GM21367 (cell line): Measurements from ENCODE around the gene SRSF11.
A peak's percentile ranks its signal among the peaks of the same experiment; 100 is the strongest.

Experiments used
- ATAC-seq: cut with Tn5 transposase; IDR thresholded peaks from one replicate; pipeline ENCODE4 v1.9.1; 2021; ENCODE audit not compliant: unreplicated experiment

Gene SRSF11

GRCh38 chr1:70220517-70221237 is 503 bp upstream of the SRSF11 start:
- ATAC-seq = peak; percentile 6

- ATAC-seq = no peak
These were observed 1.6 kb downstream of the SRSF11 start for GRCh38 chr1:70222716-70223235.

- ATAC-seq = no peak
These were observed 3.8 kb downstream of the SRSF11 start for GRCh38 chr1:70224954-70225353.

- ATAC-seq = no peak
These were observed 6.3 kb downstream of the SRSF11 start for GRCh38 chr1:70227439-70227838.

- ATAC-seq = no peak
These were observed 7.5 kb downstream of the SRSF11 start for GRCh38 chr1:70228670-70229069.

- ATAC-seq = no peak
These were observed 10.3 kb downstream of the SRSF11 start for GRCh38 chr1:70231475-70231874.

- ATAC-seq = no peak
These were observed 13.6 kb downstream of the SRSF11 start for GRCh38 chr1:70234733-70235132.

- ATAC-seq = no peak
These were observed 18.8 kb downstream of the SRSF11 start for GRCh38 chr1:70239940-70240339.

GRCh38 chr1:70247122-70247521 is 25.9 kb downstream of the SRSF11 start:
- ATAC-seq = no peak

GRCh38 chr1:70247768-70248167 is 26.6 kb downstream of the SRSF11 start:
- no peak for ATAC-seq

- no peak for ATAC-seq
These were observed 27.5 kb downstream of the SRSF11 start for GRCh38 chr1:70248729-70249128.

GRCh38 chr1:70256664-70257063 is 35.5 kb downstream of the SRSF11 start:
- no peak for ATAC-seq

- no peak for ATAC-seq
These were observed 43.7 kb downstream of the SRSF11 start for GRCh38 chr1:70264839-70265238.

GRCh38 chr1:70265946-70266345 is 44.8 kb downstream of the SRSF11 start:
- ATAC-seq = no peak

GRCh38 chr1:70277875-70278274 is 56.7 kb downstream of the SRSF11 start:
- no peak for ATAC-seq

- ATAC-seq = no peak
These were observed 57.5 kb downstream of the SRSF11 start for GRCh38 chr1:70278710-70279109.

- ATAC-seq = no peak
These were observed 63.2 kb downstream of the SRSF11 start for GRCh38 chr1:70284366-70284765.

- no peak for ATAC-seq
These were observed 65.3 kb downstream of the SRSF11 start for GRCh38 chr1:70286453-70286852.

- no peak for ATAC-seq
These were observed 67.0 kb downstream of the SRSF11 start for GRCh38 chr1:70288166-70288565.

GRCh38 chr1:70290218-70290617 is 69.0 kb downstream of the SRSF11 start:
- ATAC-seq = no peak

- no peak for ATAC-seq
These were observed 72.1 kb downstream of the SRSF11 start for GRCh38 chr1:70293186-70293843.

GRCh38 chr1:70295749-70296148 is 74.6 kb downstream of the SRSF11 start:
- no peak for ATAC-seq
